DOHH2 (cell line): ENCODE data around the gene ATP5IF1.

ENCODE experiments used
- H3F3A ChIP-seq: fragments of 200-600 bp; sonication (generic), shearing (Covaris generic); 2 replicates; pipeline ENCODE4 v1.6.0; 2016; ENCODE audit warnings: antibody characterized with exemption, mild to moderate bottlenecking; ENCODE audit not compliant: control insufficient read depth, insufficient read depth
- H3K27ac ChIP-seq: fragments of 200-600 bp; sonication (generic); 2 replicates; pipeline ENCODE4 v1.5.1; 2014; ENCODE audit warnings: low read depth, mild to moderate bottlenecking, low read length, moderate library complexity
- H3K27me3 ChIP-seq: fragments of 200-600 bp; sonication (generic); 2 replicates; pipeline ENCODE4 v1.6.1; 2014; ENCODE audit warnings: mild to moderate bottlenecking, low read length, mixed read lengths; ENCODE audit not compliant: control insufficient read depth
- H3K36me3 ChIP-seq: fragments of 200-600 bp; sonication (generic); 2 replicates; pipeline ENCODE4 v1.6.1; 2014; ENCODE audit warnings: mild to moderate bottlenecking, low read length, moderate library complexity, mixed read lengths; ENCODE audit not compliant: control insufficient read depth
- H3K4me1 ChIP-seq: fragments of 200-600 bp; sonication (generic); 2 replicates; pipeline ENCODE4 v1.6.1; 2014; ENCODE audit warnings: mild to moderate bottlenecking, low read length, mixed read lengths; ENCODE audit not compliant: control insufficient read depth
- H3K4me2 ChIP-seq: fragments of 200-600 bp; sonication (generic); 2 replicates; pipeline ENCODE4 v1.6.0; 2014; ENCODE audit warnings: mild to moderate bottlenecking, low read length, moderate library complexity
- H3K4me3 ChIP-seq: fragments of 200-600 bp; sonication (generic); 2 replicates; pipeline ENCODE4 v1.5.1; 2014; ENCODE audit warnings: mild to moderate bottlenecking, low read length, mixed read lengths
- H3K79me2 ChIP-seq: fragments of 200-600 bp; sonication (generic); 2 replicates; pipeline ENCODE4 v1.6.1; 2014; ENCODE audit warnings: mild to moderate bottlenecking, low read length, mixed read lengths; ENCODE audit not compliant: control insufficient read depth
- H3K9me2 ChIP-seq: fragments of 200-600 bp; sonication (generic); replicated peaks from 2 replicates; pipeline ENCODE4 v1.6.1; 2014; ENCODE audit warnings: mild to moderate bottlenecking, low read length, mixed read lengths; ENCODE audit not compliant: control insufficient read depth
- H3K9me3 ChIP-seq: fragments of 200-600 bp; sonication (generic); 2 replicates; pipeline ENCODE4 v1.6.1; 2014; ENCODE audit warnings: antibody characterized with exemption, low read length, mixed read lengths; ENCODE audit not compliant: control insufficient read depth, insufficient read depth
- H4K20me1 ChIP-seq: fragments of 200-600 bp; sonication (generic); 2 replicates; pipeline ENCODE4 v1.6.0; 2014; ENCODE audit warnings: low read depth, mild to moderate bottlenecking, antibody characterized with exemption, low read length, moderate library complexity; ENCODE audit not compliant: control insufficient read depth, insufficient read depth
- CTCF ChIP-seq: fragments of 200-600 bp; sonication (generic); IDR thresholded peaks from one replicate; pipeline ENCODE4 v1.5.1; 2014; ENCODE audit warnings: antibody characterized with exemption, mild to moderate bottlenecking, low read depth, low read length; ENCODE audit not compliant: poor library complexity, severe bottlenecking
- EZH2phosphoT487 ChIP-seq: fragments of 200-600 bp; sonication (generic); IDR thresholded peaks from 2 replicates; pipeline ENCODE4 v1.6.1; 2017; ENCODE audit warnings: borderline replicate concordance, mild to moderate bottlenecking, antibody characterized with exemption, low read length, moderate library complexity, mixed read lengths

Gene ATP5IF1

GRCh38 chr1:28281608-28282425, 45.9 kb downstream of the ATP5IF1 start:
- no peaks in the 10 kb centered on the region for H4K20me1 ChIP-seq
- no peak overlapping the region for H3K27ac ChIP-seq
- H3K27me3 ChIP-seq, result no peaks in the 10 kb centered on the region
- TF ChIP-seq CTCF, result no peak
- TF ChIP-seq EZH2phosphoT487, result no peak
- no peak overlapping the region for H3K4me3 ChIP-seq
- H3K9me3 ChIP-seq, result no peaks in the 10 kb centered on the region
- no peaks in the 10 kb centered on the region for H3K9me2 ChIP-seq
- H3F3A ChIP-seq, result no peaks in the 10 kb centered on the region
- H3K4me1 ChIP-seq, result no peaks in the 10 kb centered on the region
- no peak overlapping the region for H3K4me2 ChIP-seq
- no peaks in the 10 kb centered on the region for H3K79me2 ChIP-seq
- peaks cover 14% of the 10 kb centered on the region for H3K36me3 ChIP-seq

GRCh38 chr1:28282426-28283407, 46.8 kb downstream of the ATP5IF1 start:
- no peaks in the 10 kb centered on the region for H3F3A ChIP-seq
- no peaks in the 10 kb centered on the region for H3K9me2 ChIP-seq
- TF ChIP-seq EZH2phosphoT487, result no peak
- TF ChIP-seq CTCF, result no peak
- H3K9me3 ChIP-seq, result no peaks in the 10 kb centered on the region
- no peaks in the 10 kb centered on the region for H3K79me2 ChIP-seq
- peaks cover 14% of the 10 kb centered on the region for H3K36me3 ChIP-seq
- no peak overlapping the region for H3K4me2 ChIP-seq
- 0 out of 2 replicates have a peak, but pooled peaks cover 3% of the 10 kb centered on the region for H3K27me3 ChIP-seq
- no peak overlapping the region for H3K27ac ChIP-seq
- H3K4me1 ChIP-seq, result no peaks in the 10 kb centered on the region
- H3K4me3 ChIP-seq, result no peak overlapping the region
- H4K20me1 ChIP-seq, result no peaks in the 10 kb centered on the region

GRCh38 chr1:28286111-28286510, 50.2 kb downstream of the ATP5IF1 start:
- Histone ChIP-seq H3K4me3 (no peak overlapping the region), H3K4me1 (no peaks in the 10 kb centered on the region), H3K27ac (no peak overlapping the region), H3F3A (no peaks in the 10 kb centered on the region), H3K9me2 (no peaks in the 10 kb centered on the region), H3K4me2 (no peak overlapping the region), H3K36me3 (no peaks in the 10 kb centered on the region), H3K27me3 (0 out of 2 replicates have a peak, but pooled peaks cover 3% of the 10 kb centered on the region), H3K79me2 (no peaks in the 10 kb centered on the region), H3K9me3 (no peaks in the 10 kb centered on the region), H4K20me1 (no peaks in the 10 kb centered on the region)
- TF ChIP-seq CTCF (no peak), EZH2phosphoT487 (no peak)
